NK-92 treated with Interleukin-12 subunit alpha and Interleukin-12 subunit beta, amount 100 ng/mL, for 24 hours (cell line): Measurements from ENCODE around the gene HS6ST1.

Source experiments
- DNase-seq: peaks from one replicate; lab custom pipeline; 2025; lab: John Stamatoyannopoulos, UW

HS6ST1 gene

GRCh38 chr2:128348701-128349100 lies 30.0 kb upstream of the HS6ST1 start:
- DNase-seq: no peak

GRCh38 chr2:128347701-128348539 lies 29.3 kb upstream of the HS6ST1 start:
- no peak for DNase-seq

- no peak for DNase-seq
Observed at GRCh38 chr2:128347171-128347558, 28.5 kb upstream of the HS6ST1 start.

- no peak for DNase-seq
Observed at GRCh38 chr2:128346291-128347170, 27.9 kb upstream of the HS6ST1 start.

GRCh38 chr2:128345436-128346165 lies 26.9 kb upstream of the HS6ST1 start:
- no peak for DNase-seq

- no peak for DNase-seq
Observed at GRCh38 chr2:128344101-128344500, 25.4 kb upstream of the HS6ST1 start.

- DNase-seq: no peak
Observed at GRCh38 chr2:128343459-128343858, 24.8 kb upstream of the HS6ST1 start.

GRCh38 chr2:128342550-128342949 lies 23.9 kb upstream of the HS6ST1 start:
- DNase-seq: no peak

- DNase-seq: no peak
Observed at GRCh38 chr2:128341621-128342020, 23.0 kb upstream of the HS6ST1 start.

- DNase-seq: no peak
Observed at GRCh38 chr2:128332091-128332634, 13.5 kb upstream of the HS6ST1 start.

GRCh38 chr2:128330583-128330982 lies 11.9 kb upstream of the HS6ST1 start:
- DNase-seq: no peak

- DNase-seq: no peak
Observed at GRCh38 chr2:128329607-128330006, 10.9 kb upstream of the HS6ST1 start.

GRCh38 chr2:128327180-128327964 lies 8.7 kb upstream of the HS6ST1 start:
- DNase-seq: no peak

GRCh38 chr2:128326346-128326745 lies 7.7 kb upstream of the HS6ST1 start:
- no peak for DNase-seq

- DNase-seq: no peak
Observed at GRCh38 chr2:128325611-128326181, 7.0 kb upstream of the HS6ST1 start.

- no peak for DNase-seq
Observed at GRCh38 chr2:128324897-128325410, 6.3 kb upstream of the HS6ST1 start.

- DNase-seq: no peak
Observed at GRCh38 chr2:128324008-128324896, 5.6 kb upstream of the HS6ST1 start.

- DNase-seq: no peak
Observed at GRCh38 chr2:128323555-128323931, 4.9 kb upstream of the HS6ST1 start.

- DNase-seq: no peak
Observed at GRCh38 chr2:128322715-128323554, 4.3 kb upstream of the HS6ST1 start.
